ENCODE data around the gene SLC12A7.

Gene SLC12A7

DNA sequence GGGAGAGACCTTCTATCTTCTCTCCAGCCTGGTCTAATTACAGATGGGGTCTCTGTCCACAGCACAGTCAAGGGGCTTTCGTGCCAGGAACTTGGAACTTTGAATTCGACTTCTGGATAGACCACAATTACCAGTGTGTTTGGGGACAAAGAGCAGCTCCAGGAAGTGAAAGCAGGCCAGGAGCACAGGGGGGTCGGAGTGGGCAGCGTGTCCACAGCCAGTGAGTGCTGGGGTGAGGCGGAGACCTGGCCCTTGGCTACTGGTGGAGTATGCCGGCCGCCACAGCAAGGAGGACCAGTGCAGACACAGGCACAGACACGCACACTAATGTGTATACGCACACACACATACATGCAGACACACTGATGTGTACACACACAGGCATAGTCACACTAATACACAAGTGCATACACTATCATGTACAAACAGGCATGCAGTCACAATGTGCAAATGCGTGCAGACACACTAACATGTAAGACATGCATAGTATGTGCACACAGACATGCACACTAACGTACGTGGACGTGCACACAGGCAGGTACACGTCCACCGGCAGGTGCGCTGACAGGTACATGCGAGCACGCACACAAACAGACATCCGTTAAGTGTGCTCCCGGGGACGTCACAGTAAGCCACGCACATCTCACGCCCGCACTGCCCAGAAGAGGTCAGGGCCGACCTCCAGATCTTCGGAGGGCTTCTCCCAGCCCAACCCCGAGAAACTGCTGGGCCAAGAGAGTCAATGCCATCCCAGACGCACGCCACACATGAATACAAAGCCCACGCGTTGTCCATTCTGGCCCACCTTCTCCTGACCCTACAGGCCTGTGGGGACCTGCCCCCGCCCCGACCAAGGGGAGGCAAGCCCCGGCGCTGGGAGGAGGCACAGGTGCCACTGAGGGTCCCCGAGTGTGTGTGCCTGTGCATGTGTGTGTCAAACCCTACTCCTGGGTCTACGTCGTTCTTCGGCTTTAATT, 56.8 kb downstream of the SLC12A7 start:
- TF ChIP-seq, protein P1, sequence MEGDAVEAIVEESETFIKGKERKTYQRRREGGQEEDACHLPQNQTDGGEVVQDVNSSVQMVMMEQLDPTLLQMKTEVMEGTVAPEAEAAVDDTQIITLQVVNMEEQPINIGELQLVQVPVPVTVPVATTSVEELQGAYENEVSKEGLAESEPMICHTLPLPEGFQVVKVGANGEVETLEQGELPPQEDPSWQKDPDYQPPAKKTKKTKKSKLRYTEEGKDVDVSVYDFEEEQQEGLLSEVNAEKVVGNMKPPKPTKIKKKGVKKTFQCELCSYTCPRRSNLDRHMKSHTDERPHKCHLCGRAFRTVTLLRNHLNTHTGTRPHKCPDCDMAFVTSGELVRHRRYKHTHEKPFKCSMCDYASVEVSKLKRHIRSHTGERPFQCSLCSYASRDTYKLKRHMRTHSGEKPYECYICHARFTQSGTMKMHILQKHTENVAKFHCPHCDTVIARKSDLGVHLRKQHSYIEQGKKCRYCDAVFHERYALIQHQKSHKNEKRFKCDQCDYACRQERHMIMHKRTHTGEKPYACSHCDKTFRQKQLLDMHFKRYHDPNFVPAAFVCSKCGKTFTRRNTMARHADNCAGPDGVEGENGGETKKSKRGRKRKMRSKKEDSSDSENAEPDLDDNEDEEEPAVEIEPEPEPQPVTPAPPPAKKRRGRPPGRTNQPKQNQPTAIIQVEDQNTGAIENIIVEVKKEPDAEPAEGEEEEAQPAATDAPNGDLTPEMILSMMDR (conservative IDR thresholded peaks at IDR 0.05): no peak

DNA sequence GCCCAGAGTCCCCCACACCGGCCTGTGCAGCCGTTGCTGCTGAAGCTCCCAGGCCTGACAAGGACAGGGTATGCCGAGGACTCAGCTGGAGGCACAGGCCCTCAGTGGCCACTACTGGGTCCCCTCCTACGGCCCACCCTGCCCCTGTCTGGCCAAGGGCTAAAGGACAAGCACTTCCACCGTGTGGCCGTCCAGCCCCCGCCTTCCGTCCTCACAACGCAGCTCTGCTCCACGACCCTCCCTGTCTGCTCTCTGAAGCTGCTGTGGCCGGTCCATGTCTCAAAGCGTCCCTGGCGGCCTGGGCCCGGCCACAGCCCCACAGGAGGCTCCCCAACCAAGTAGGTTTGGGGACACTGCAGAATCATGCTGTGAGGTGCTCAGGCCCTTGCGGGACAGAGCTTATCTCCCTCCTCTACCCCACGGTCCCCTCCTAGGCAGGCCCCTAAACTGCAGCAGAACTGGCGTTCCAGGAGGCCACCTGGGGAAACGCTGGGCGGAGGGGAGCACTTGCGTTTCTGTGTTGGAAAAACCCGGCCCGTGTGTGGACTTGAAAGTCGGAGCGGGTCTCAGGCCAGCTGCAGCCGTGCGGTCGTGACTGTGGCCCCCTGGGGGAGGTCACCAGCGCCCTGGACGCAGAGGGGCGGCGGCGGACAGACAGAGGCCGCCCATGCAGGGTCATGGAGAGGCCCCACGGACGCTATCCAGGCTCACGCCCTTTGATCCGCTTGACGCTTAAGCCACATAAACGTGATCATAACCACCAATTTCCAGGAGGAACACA, 57.7 kb downstream of the SLC12A7 start:
- no peak overlapping the region for H3K27ac ChIP-seq
- TF ChIP-seq, protein P1 (conservative IDR thresholded peaks at IDR 0.05): no peak

More for the DNA sequence above, 56.8 kb downstream of the SLC12A7 start:
- H3K27ac ChIP-seq: no peak overlapping the region

DNA sequence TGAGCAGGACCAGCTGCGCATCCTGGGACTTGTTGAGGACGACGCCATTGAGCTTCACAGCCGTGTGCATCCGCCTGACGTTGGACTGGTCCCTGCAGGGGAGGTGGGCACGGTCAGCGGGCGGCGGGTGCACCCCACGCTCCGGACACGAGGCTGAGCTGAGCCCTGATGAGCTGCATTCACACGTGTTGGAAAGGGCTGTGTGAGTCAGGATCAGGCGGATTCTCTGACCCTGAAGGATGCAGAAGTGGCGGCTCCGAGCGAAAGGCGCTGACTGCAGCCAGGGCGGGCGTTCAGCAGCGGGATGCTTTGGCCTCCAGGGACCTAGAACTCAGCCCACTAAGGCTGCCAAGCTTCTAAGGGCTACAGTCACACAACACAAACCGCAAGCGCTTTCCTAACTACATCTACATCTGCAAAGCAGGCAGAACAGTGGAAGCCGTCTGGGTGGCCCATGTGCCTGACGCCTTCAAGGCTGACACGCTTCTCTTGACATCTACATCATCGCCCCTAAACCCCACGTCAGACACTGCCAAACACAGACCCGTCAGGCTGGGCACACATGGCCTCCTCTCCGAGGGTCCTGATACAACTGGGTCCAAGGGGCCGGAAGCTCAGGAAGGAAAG, 58.4 kb downstream of the SLC12A7 start:
- TF ChIP-seq, protein P1 (conservative IDR thresholded peaks at IDR 0.05): 0 out of 2 replicates have a peak, but pooled peaks have one; percentile 1
- no peak overlapping the region for H3K27ac ChIP-seq

DNA sequence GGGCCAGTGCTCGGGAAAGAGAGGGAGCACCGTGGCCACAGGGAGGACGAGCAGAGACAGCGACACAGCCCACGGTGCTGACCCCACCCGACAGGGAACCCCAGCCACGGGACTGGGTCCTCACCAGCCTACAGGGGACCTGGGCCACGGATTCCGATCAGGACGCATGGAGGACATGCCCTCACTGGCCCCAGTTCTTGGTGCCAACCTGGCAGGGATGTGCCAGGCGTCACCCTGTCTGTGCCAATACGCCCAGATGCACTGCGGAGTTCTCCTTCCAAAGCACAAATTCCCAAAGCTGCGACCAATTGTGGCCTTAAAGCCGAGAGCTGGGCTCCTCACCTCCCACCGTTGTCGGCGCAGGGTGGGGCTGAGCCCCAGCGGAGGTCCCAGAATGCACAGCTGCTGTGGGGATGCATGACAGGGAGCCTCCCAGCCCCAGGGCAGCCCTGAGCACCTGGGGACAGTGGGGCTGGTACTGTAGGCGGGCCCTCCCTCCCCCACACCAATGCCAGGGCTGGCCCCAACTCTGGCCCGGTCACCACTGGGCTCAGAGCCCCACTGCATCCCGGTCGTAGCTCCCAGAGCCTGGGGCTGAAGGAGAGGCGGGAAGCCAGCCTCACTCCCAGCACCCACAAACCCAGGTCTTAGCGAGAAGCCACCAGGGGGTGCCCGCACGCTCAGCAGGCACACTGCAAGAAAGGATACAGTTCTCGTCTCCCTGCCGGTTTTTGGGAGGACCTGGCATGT, 59.0 kb downstream of the SLC12A7 start:
- TF ChIP-seq, protein P1 (conservative IDR thresholded peaks at IDR 0.05): peak; percentile 24; the same call in 1 of the 2 replicates
- no peak overlapping the region for H3K27ac ChIP-seq

DNA sequence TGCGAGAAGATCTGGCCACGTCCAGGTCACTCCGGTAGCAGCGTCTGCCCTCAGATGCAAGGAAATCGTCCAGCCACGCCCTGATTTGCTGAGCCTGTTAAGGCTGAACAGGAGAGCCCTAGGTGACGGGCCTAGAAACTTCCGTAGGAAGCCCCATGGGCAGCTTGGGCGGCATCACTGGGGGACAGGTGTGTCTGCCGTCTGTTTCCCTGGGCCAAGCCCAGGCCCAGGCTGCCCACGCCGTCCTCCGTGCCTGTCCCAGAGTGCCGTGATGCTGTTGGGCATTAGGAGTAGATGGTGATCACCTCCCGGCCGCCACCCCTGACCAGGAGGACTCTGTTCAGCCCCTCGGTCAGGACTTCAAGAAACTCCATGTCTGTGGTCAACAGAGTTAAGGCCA, 59.8 kb downstream of the SLC12A7 start:
- TF ChIP-seq, protein P1 (conservative IDR thresholded peaks at IDR 0.05): no peak
- no peak overlapping the region for H3K27ac ChIP-seq

DNA sequence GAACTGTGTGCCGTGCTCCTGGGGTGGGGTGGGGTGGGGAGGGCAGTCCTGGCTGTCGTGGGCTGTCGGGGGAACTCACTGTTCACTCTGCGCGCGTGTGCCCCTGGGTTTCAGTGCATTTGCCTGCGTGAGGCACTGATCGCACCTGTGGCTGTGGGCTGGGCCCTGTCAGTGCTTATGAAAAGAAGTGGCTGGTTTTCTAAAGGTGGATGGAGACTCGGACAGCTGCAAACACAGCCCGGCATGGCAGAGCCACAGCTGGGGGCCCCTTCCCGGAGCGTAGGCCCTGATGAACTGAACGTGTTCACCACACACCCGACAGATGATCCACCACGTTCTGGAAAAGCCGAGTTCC, 60.5 kb downstream of the SLC12A7 start:
- H3K27ac ChIP-seq: no peak overlapping the region
- TF ChIP-seq, protein P1 (conservative IDR thresholded peaks at IDR 0.05): no peak

Data from VCaP (cell line).